Measurements from ENCODE around the gene DIP2B. TPM values are rescaled to one million over a fixed set of nuclear protein-coding genes. Genes with fewer than 3 reads are reported as not detected.
"Not testable (repeated sequence)": the region's sequence is repeated elsewhere in the genome, so short reads cannot be mapped to it uniquely, and the experiment has no call there.

Gene DIP2B
- total and polyA plus RNA-seq, 12 donors, result 3.4 to 46.6 (median 25.0) TPM

DNA sequence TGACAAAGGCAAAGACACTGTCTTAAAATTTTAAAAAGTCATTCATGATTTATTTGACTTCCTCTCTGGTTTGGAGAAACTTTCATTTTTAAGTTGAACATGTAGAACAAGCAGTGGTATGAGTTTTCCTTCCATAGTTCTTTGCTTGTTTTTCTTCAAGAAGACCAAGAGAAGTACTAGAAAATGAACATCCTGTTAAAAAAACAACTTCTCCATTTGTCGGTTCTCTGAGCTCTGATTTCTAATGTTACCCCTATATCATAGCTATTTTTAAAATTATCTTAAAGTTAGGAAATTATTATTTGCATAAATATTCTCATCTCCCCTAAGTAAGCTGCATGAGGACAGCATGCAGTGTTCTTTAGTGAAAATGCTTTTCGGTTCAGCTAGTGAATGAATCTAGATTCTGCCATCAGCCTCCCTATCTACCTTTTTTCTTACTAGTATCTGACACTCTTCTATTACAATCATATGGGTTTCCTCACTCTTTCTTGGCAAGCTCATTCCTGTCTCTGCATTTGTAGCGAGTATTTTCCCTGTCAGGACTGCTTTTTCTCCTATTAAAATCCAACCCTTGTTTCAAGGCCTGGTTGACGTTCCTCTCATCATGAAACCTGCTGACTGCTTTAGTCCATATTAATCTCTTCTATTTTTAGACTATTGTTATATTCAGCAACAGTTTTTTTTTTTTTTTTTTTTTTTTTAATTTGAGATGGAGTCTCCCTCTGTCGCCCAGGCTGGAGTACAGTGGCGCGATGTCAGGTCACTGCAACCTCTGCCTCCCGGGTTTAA, 15.8 kb downstream of the DIP2B start:
- no peaks in the 10 kb centered on the region for H3K9me3 ChIP-seq (replicated peaks in 1 of 3)
- DNase-seq, result peak in 5 of 7 donors; percentile 47 to 72 (median 55)
- no peaks in the 10 kb centered on the region for H3K36me3 ChIP-seq (replicated peaks in 1 of 2)
- intact Hi-C loops (cut with DNase I), result no loop called here
- peaks cover 11 to 38% of the 10 kb centered on the region in 2 donors for H3K4me1 ChIP-seq (replicated peaks in 1 of 2)
- peak overlapping the region in 1 of 4 donors; percentile 25 for H3K4me3 ChIP-seq
- peak in 1 of 2 donors; percentile 26 for TF ChIP-seq POLR2A (IDR thresholded peaks at IDR 0.05)
- no peak for TF ChIP-seq CTCF (IDR thresholded peaks at IDR 0.05)
- peak overlapping the region in 4 of 5 donors; percentile 59 to 79 (median 74) for H3K27ac ChIP-seq
- no peaks in the 10 kb centered on the region for H3K27me3 ChIP-seq
- WGBS, 4 donors, result 27 to 34% (median 31%) methylated on average over 8 of the region's 8 CpGs

- H3K36me3 ChIP-seq (replicated peaks in 1 of 2); H3K27me3 ChIP-seq; H3K9me3 ChIP-seq (replicated peaks in 1 of 3); H3K4me3 ChIP-seq; intact Hi-C loops (cut with DNase I); DNase-seq: not testable (repeated sequence)
- Histone ChIP-seq H3K27ac (peak overlapping the region in 2 of 5 donors; percentile 16 to 77), H3K4me1 (replicated peaks in 1 of 2) (peaks cover 11 to 42% of the 10 kb centered on the region in 2 donors)
- 92 to 98% (median 95%) methylated on average over 4 of the region's 4 CpGs for WGBS, 4 donors
Measured at GRCh38 chr12:50521781-50522180, 17.0 kb downstream of the DIP2B start.

- Histone ChIP-seq H3K36me3 (replicated peaks in 1 of 2) (no peaks in the 10 kb centered on the region), H3K9me3 (replicated peaks in 1 of 3) (no peaks in the 10 kb centered on the region), H3K27me3 (no peaks in the 10 kb centered on the region), H3K4me1 (replicated peaks in 1 of 2) (peaks cover 8 to 37% of the 10 kb centered on the region in 2 donors), H3K4me3 (no peak overlapping the region), H3K27ac (no peak overlapping the region)
- intact Hi-C loops (cut with DNase I), result no loop called here
- 95 to 100% (median 98%) methylated on average over 1 of the region's 1 CpG for WGBS, 4 donors
- no peak for TF ChIP-seq CTCF (IDR thresholded peaks at IDR 0.05)
- no peak for TF ChIP-seq POLR2A (IDR thresholded peaks at IDR 0.05)
- DNase-seq, result no peak
Measured at GRCh38 chr12:50523772-50524171, 19.0 kb downstream of the DIP2B start.

DNA sequence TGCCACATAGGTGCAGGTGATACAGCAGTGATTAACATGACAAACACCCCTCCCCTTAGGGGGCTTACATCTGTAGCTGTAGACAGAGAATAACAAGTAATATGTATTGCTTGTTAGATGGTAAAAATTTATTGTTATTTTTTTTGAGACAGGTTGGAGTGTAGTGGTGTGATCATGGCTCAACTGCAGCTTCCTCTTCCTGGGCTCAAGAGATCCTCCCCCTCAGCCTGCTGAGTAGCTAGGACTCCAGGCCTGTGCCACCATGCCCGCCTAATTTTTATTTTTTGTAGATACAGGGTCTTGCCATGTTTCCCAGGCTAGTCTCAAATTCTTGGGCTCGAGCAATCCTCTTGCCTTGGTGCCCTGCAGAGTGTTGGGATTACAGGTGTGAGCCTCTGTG, 19.8 kb downstream of the DIP2B start:
- no peaks in the 10 kb centered on the region for H3K27me3 ChIP-seq
- H3K36me3 ChIP-seq (replicated peaks in 1 of 2), result no peaks in the 10 kb centered on the region
- no peak for DNase-seq
- H3K4me1 ChIP-seq (replicated peaks in 1 of 2), result peaks cover 8 to 33% of the 10 kb centered on the region in 2 donors
- 89 to 98% (median 93%) methylated on average over 2 of the region's 2 CpGs for WGBS, 4 donors
- intact Hi-C loops (cut with DNase I), result no loop called here
- H3K27ac ChIP-seq, result no peak overlapping the region
- no peak overlapping the region for H3K4me3 ChIP-seq
- no peaks in the 10 kb centered on the region for H3K9me3 ChIP-seq (replicated peaks in 1 of 3)
- TF ChIP-seq POLR2A (IDR thresholded peaks at IDR 0.05) (no peak), CTCF (IDR thresholded peaks at IDR 0.05) (no peak)

DNA sequence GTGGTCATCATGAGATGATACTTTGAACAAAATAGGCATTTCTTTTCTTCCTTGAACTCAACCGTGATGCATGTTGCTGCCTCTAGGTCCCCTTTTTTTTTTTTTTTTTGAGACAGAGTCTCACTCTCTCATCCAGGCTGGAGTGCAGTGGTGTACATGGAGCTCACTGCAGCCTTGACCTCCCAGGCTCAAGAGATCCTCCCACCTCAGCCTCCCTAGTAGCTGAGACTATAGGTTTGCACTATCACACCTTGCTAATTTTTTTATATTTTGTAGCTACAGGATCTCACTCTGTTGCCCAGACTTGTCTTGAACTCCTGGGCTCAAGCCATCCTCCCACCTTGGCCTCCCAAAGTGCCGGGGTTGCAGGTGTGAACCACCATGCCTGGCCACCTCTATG, 20.6 kb downstream of the DIP2B start:
- no peaks in the 10 kb centered on the region for H3K9me3 ChIP-seq (replicated peaks in 1 of 3)
- 93 to 100% (median 97%) methylated on average over 2 of the region's 2 CpGs for WGBS, 4 donors

More for the DNA sequence above, 20.6 kb downstream of the DIP2B start:
- intact Hi-C loops (cut with DNase I), result no loop called here
- TF ChIP-seq POLR2A (IDR thresholded peaks at IDR 0.05) (no peak), CTCF (IDR thresholded peaks at IDR 0.05) (no peak)
- Histone ChIP-seq H3K36me3 (replicated peaks in 1 of 2) (no peaks in the 10 kb centered on the region), H3K27ac (no peak overlapping the region), H3K27me3 (no peaks in the 10 kb centered on the region), H3K4me1 (replicated peaks in 1 of 2) (peaks cover 3 to 26% of the 10 kb centered on the region in 2 donors), H3K4me3 (no peak overlapping the region)
- DNase-seq, result no peak

Measured in adrenal gland (tissue), 12 donors.